SK-N-MC (cell line): Measurements from ENCODE around the gene SPRED3.
"Not testable (repeated sequence)": the region's sequence is repeated elsewhere in the genome, so short reads cannot be mapped to it uniquely, and the experiment has no call there.

Experiments
- DNase-seq: peaks from one replicate; pipeline ENCODE4 v3.0.0-alpha.2; 2011; ENCODE audit warnings: low read depth, low spot score
- H3K27ac ChIP-seq: fragments of 200-600 bp; sonication (generic); 2 replicates; pipeline ENCODE4 v1.5.1; 2016; ENCODE audit warnings: mixed run types
- H3K36me3 ChIP-seq: fragments of 200-600 bp; sonication (generic); 2 replicates; pipeline ENCODE4 v1.6.1; 2017; ENCODE audit warnings: antibody characterized with exemption, low read length, mixed read lengths; ENCODE audit not compliant: insufficient read depth
- H3K4me3 ChIP-seq: fragments of 200-600 bp; sonication (generic); 2 replicates; pipeline ENCODE4 v1.5.1; 2016
- H3K9ac ChIP-seq: fragments of 200-600 bp; sonication (generic); 2 replicates; pipeline ENCODE4 v1.8.0; 2017; ENCODE audit warnings: mixed run types, mixed read lengths; ENCODE audit not compliant: insufficient read length
- H3K9me3 ChIP-seq: fragments of 200-600 bp; sonication (generic); 2 replicates; pipeline ENCODE4 v1.6.1; 2017; ENCODE audit warnings: low read depth, mild to moderate bottlenecking, antibody characterized with exemption, low read length, moderate library complexity, mixed read lengths
- EZH2 ChIP-seq: fragments of 200-600 bp; sonication (generic); IDR thresholded peaks from one replicate; pipeline ENCODE4 v1.6.1; 2017; ENCODE audit warnings: antibody characterized with exemption
- FOXP2 ChIP-seq: optimal IDR thresholded peaks from 2 replicates; pipeline ENCODE3; 2011; ENCODE audit warnings: mild to moderate bottlenecking, moderate library complexity; ENCODE audit not compliant: insufficient read depth; ENCODE audit errors: extremely low read length, control extremely low read depth
- POLR2AphosphoS5 ChIP-seq: IDR thresholded peaks from 2 replicates; pipeline ENCODE4 v1.6.1; 2012; ENCODE audit warnings: mild to moderate bottlenecking, low read depth, low read length, borderline replicate concordance

SPRED3 gene

DNA sequence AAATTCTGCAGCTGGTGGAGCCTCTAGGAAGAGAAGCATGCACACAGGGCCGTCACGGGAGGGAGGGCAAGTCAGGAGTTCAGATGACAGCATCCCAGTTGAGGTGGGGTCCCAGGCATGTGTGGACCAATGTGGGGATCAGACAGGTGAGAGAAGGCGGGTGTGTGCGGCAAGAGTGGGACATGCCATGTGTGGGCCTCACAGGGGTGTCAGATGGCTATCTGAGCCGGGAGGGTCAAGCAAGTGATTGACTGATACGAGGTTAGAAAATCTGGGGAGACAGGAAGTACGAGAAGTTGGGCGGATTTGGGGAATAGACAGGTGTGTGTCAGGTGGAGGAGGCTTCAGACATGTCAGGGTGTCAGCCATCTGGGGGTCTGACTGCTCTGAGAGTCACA is 28.6 kb downstream of the SPRED3 start:
- no peak for DNase-seq
- H3K9ac ChIP-seq: no peak overlapping the region
- H3K27ac ChIP-seq: no peak overlapping the region
- no peaks in the 10 kb centered on the region for H3K36me3 ChIP-seq
- no peak overlapping the region for H3K4me3 ChIP-seq
- H3K9me3 ChIP-seq: no peaks in the 10 kb centered on the region
- no peak for TF ChIP-seq POLR2AphosphoS5
- no peak for TF ChIP-seq EZH2
- TF ChIP-seq FOXP2: no peak

DNA sequence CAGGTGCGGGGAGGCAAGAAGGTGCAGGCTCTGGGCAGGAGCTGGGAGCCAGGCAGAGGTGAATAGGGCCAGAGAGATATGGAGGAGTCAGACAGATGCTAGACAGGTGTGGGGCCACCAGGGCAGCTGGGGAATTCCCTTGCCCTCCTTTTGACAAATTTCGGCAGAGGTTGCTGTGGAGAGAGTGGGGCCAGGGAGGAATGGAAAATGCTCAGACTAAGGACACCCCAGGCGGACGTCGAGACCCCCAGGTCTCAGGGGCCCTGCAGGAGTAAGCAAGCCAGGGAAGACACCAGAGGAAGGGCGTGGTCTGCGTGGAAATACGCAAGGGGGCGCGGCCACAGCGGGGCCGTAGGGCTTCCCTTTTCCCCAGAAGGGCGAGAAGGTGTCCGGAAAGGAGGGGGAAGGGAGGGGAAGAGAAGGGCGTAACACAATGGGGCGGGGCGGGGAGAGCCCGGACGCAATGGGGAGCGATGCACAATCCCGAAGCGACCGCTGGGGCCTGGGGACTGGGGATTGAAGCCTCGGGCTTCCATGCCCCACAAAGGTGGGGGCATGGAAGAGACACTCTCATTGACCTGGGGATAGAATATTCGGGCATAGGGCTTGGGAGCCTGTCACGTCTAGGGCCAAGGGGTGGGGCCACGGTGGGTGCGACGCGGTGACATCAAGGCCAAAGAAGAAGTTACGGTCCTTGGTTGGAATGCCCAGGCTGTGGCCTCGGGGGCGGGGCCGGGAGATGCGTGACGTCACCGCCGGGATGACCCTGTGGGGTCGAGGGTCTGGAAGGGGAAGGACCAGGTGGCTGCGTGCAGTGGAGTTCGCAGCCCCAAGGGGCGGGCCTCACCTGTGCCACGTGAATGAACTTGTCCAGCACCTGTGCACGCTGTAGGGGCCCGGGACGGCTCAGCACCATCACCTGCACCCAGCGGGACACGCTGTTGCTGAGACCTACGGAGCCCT is 29.3 kb downstream of the SPRED3 start:
- no peaks in the 10 kb centered on the region for H3K9me3 ChIP-seq
- no peaks in the 10 kb centered on the region for H3K36me3 ChIP-seq
- no peak for TF ChIP-seq EZH2
- H3K4me3 ChIP-seq: peak overlapping the region; percentile 69
- H3K9ac ChIP-seq: no peak overlapping the region
- DNase-seq: no peak
- no peak overlapping the region for H3K27ac ChIP-seq

DNA sequence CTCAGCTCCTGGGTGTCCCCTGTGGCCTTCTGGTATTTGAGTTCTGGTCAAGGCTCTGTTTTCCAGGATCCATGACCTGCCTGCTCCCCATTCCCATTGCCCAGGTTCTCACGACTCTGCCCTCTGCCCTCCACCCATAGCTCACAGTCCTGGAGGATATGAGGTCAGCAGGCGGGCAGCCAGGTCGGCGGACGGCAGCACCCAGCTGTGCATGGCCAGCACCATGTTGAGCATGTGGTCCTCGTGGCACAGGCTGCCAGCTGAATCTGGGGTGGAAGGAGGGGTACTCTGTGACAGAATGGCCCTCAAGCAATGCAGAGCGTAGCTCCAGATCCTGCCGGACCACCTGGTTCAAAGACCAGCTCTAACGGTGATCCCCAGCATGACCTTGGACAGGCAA is 32.4 kb downstream of the SPRED3 start:
- Histone ChIP-seq H3K27ac (no peak overlapping the region), H3K9me3 (no peaks in the 10 kb centered on the region), H3K36me3 (no peaks in the 10 kb centered on the region), H3K4me3 (no peak overlapping the region), H3K9ac (no peak overlapping the region)
- TF ChIP-seq FOXP2 (no peak), EZH2 (no peak), POLR2AphosphoS5 (no peak)
- no peak for DNase-seq

DNA sequence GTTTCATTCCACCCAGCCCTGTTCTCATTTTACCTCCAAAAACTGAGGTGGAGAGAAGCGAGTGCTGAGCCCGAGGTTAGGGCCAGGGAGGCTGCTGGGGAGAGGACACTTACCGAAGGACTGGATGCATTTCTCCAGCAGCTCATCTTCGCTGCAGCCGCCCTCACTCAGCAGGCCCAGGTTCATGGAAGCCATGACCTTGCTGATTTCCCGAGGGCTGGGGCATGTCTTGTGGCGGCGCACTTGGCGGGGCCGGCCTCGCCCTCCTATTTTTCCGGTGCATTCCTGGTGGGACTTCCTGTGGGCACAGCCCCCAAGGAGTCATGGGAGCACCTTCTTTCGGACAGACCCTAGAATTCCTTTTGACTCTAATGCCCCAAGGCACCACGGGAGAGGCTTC is 33.4 kb downstream of the SPRED3 start:
- TF ChIP-seq EZH2 (no peak), FOXP2 (no peak), POLR2AphosphoS5 (no peak)
- H3K36me3 ChIP-seq: no peaks in the 10 kb centered on the region

DNA sequence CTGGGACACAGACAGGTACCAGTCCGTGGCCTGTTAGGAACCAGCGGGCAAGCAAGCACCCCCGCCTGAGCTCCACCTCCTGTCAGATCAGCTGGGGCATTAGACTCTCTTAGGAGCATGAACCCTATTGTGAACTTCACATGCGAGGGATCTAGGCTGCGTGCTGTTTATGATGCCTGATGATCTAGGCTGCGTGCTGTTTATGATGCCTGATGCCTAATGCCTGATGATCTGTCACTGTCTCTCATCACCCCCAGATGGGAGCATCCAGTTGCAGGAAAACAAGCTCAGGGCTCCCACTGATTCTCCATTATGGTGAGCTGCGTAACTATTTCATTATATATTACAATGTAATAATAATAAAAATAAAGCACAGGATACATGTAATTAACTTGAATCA is 33.9 kb downstream of the SPRED3 start:
- Histone ChIP-seq H3K9ac (no peak overlapping the region), H3K27ac (no peak overlapping the region), H3K36me3 (no peaks in the 10 kb centered on the region), H3K4me3 (no peak overlapping the region), H3K9me3 (no peaks in the 10 kb centered on the region)
- DNase-seq: no peak
- TF ChIP-seq POLR2AphosphoS5 (no peak), FOXP2 (no peak), EZH2 (no peak)

More for the DNA sequence above, 33.4 kb downstream of the SPRED3 start:
- DNase-seq: no peak
- Histone ChIP-seq H3K27ac (no peak overlapping the region), H3K4me3 (no peak overlapping the region), H3K9me3 (no peaks in the 10 kb centered on the region), H3K9ac (no peak overlapping the region)

DNA sequence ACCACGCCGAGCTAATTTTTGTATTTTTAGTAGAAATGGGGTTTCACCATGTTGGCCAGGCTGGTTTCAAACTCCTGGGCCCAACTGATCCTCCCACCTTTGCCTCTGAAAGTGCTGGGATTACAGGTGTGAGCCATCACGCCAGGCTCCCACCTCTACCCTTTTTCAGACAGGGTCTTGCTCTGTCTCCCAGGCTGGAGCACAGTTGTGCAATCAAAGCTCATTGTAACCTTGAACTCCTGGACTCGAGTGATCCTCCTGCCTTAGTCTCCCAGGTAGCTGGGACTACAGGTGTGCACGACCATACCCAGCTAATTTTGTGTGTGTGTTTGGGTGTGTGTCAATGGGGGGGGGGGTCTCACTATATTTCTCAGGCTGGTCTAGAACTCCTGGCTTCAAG is 35.8 kb downstream of the SPRED3 start:
- H3K27ac ChIP-seq: no peak overlapping the region
- H3K36me3 ChIP-seq: no peaks in the 10 kb centered on the region
- no peaks in the 10 kb centered on the region for H3K9me3 ChIP-seq
- H3K4me3 ChIP-seq: no peak overlapping the region
- H3K9ac ChIP-seq: no peak overlapping the region
- no peak for DNase-seq
- TF ChIP-seq POLR2AphosphoS5 (no peak), EZH2 (no peak), FOXP2 (no peak)

DNA sequence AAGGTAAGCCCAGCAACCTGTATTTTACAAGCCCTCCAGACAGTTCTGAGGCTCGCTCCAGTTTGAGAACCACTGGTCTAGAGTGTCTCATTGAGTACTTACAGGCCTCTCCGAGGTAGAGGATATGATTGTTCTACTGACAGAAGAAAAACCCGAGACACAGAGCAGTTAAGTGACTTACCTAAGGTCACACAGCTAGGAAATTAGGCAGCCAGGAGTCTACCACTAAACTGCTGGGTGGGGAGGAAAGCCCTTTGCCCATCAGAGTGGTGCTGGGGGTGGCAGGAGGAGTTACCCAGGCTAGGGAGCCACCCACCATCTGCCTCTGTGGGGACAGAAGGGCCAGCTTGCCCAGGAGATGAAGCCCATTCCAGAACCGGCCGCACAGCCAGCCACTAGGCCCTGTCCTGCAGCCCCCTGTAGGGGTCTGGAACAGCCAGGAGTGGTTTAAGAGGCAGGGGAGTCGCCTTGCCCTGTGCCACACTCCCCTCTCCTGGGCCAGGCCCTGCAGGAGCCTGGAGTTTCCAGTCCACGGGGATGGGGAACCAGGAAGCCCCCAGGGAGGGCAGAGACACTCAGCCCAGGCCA is 36.8 kb downstream of the SPRED3 start:
- H3K9ac ChIP-seq: no peak overlapping the region
- no peak overlapping the region for H3K4me3 ChIP-seq
- H3K36me3 ChIP-seq: no peaks in the 10 kb centered on the region
- TF ChIP-seq EZH2 (no peak), FOXP2 (no peak), POLR2AphosphoS5 (no peak)
- H3K27ac ChIP-seq: no peak overlapping the region
- H3K9me3 ChIP-seq: no peaks in the 10 kb centered on the region
- DNase-seq: no peak

DNA sequence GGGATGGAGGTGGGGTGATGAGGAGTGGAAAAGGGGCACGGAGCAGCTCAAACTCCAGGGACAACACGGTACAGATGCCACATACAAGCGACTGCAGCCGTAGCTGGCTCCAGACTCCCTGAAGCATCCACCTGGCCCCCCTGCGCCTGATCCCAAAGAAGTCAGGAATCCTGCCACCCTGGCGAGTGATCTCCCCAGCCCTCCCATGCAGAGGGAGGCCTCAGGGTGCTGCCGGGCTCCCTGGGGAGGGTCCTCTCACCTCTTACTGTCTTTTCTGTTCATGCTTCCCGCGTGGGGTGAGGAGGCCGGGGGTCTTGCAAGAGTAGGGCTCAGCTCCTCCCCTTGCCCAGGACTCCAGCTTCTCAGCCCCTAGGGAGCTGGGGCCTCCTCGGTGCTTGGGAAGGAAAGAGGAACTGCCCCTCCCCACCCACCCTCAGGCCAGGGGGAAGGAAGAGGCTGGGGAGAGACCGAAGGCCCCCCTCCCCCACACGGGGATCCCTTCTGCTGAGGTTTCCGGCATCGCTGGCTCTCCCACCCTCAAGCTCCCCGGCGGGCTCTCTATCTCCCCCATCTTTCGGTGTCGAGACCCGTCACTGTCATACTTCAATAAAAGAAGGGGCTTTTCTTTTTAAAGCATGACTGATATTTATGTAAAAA is 37.4 kb downstream of the SPRED3 start, which contains the start of gene RASGRP4:
Gene RASGRP4 (minus strand): TSS at position 410 of the 657 bp plus-strand sequence. CDS start 128 bp downstream, at position 282.
- no peaks in the 10 kb centered on the region for H3K36me3 ChIP-seq
- no peak for DNase-seq
- no peak within 1 kb of the TSS for H3K27ac ChIP-seq
- no peak within 1 kb of the TSS for H3K9ac ChIP-seq
- no peak for TF ChIP-seq FOXP2
- no peak for TF ChIP-seq EZH2
- TF ChIP-seq POLR2AphosphoS5: no peak
- H3K9me3 ChIP-seq: no peaks in the 10 kb centered on the region
- no peak within 1 kb of the TSS for H3K4me3 ChIP-seq

DNA sequence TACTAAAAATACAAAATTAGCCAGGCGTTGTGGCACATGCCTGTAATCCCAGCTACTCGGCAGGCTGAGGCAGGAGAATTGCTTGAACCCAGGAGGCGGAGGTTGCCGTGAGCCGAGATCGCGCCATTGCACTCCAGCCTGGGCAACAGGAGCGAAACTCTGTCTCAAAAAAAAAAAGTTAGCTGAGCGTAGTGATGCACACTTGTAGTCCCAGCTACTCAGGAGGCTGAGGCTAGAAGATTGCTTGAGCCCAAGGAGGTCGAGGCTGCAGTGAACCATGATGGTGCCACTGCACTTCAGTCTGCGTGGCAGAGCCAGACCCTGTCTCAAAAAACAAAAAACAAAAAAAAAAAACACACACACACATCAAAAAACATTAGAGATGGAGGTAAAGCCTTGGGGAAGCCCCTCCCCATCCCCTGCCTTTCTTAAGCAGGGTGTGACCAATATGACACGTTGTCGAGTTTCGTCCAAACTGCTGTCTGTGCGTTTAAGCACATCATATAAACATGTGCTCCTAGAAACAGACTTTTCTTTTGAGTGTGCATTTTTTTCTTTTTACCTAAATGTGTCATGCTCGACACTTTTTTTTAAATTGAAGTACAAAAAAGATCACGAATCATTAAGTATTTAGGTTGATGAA is 38.7 kb downstream of the SPRED3 start:
- H3K4me3 ChIP-seq, H3K36me3 ChIP-seq, H3K9ac ChIP-seq, DNase-seq, H3K27ac ChIP-seq, H3K9me3 ChIP-seq: not testable (repeated sequence)
